ENCODE results near the gene SOCS3.

SOCS3 gene

GRCh38 chr17:78367193-78367592 lies 7.3 kb upstream of the SOCS3 start:
- Histone ChIP-seq H3K9me3 (ENCODE audit: insufficient read depth, low read depth, low read length) (no peaks in the 10 kb centered on the region), H3K27me3 (ENCODE audit: insufficient read depth, low read length, poor library complexity, severe bottlenecking) (no peaks in the 10 kb centered on the region), H3K79me2 (ENCODE audit: insufficient read depth, low read length) (no peaks in the 10 kb centered on the region), H2AFZ (ENCODE audit: low read length) (no peak overlapping the region), H3K9me2 (replicated peaks; ENCODE audit: low read depth, low read length) (no peaks in the 10 kb centered on the region), H3K4me3 (ENCODE audit: low read length, poor library complexity, severe bottlenecking) (no peak overlapping the region), H4K20me1 (ENCODE audit: insufficient read depth, low read length, poor library complexity, severe bottlenecking) (no peaks in the 10 kb centered on the region), H3K36me3 (ENCODE audit: insufficient read depth, low read length) (no peaks in the 10 kb centered on the region), H3K4me1 (ENCODE audit: insufficient read depth, low read length, poor library complexity, severe bottlenecking) (no peaks in the 10 kb centered on the region), H3K4me2 (ENCODE audit: low read depth, low read length, poor library complexity, severe bottlenecking) (no peak overlapping the region), H3K9ac (ENCODE audit: low read depth, low read length, poor library complexity, severe bottlenecking) (no peak overlapping the region), H3F3A (ENCODE audit: low read depth) (no peaks in the 10 kb centered on the region)
- TF ChIP-seq CTCF (conservative IDR thresholded peaks at IDR 0.05; ENCODE audit: low read length): no peak
- TF ChIP-seq EZH2phosphoT487 (IDR thresholded peaks at IDR 0.05; ENCODE audit: borderline replicate concordance): no peak

- Histone ChIP-seq H3K79me2 (ENCODE audit: insufficient read depth, low read length) (no peaks in the 10 kb centered on the region), H3K9me3 (ENCODE audit: insufficient read depth, low read depth, low read length) (no peaks in the 10 kb centered on the region), H3K9me2 (replicated peaks; ENCODE audit: low read depth, low read length) (no peaks in the 10 kb centered on the region), H3K4me3 (ENCODE audit: low read length, poor library complexity, severe bottlenecking) (no peak overlapping the region), H3K9ac (ENCODE audit: low read depth, low read length, poor library complexity, severe bottlenecking) (no peak overlapping the region), H4K20me1 (ENCODE audit: insufficient read depth, low read length, poor library complexity, severe bottlenecking) (no peaks in the 10 kb centered on the region), H3K27me3 (ENCODE audit: insufficient read depth, low read length, poor library complexity, severe bottlenecking) (no peaks in the 10 kb centered on the region), H3K4me2 (ENCODE audit: low read depth, low read length, poor library complexity, severe bottlenecking) (no peak overlapping the region), H3K36me3 (ENCODE audit: insufficient read depth, low read length) (no peaks in the 10 kb centered on the region), H2AFZ (ENCODE audit: low read length) (no peak overlapping the region), H3F3A (ENCODE audit: low read depth) (no peaks in the 10 kb centered on the region), H3K4me1 (ENCODE audit: insufficient read depth, low read length, poor library complexity, severe bottlenecking) (no peaks in the 10 kb centered on the region)
- TF ChIP-seq EZH2phosphoT487 (IDR thresholded peaks at IDR 0.05; ENCODE audit: borderline replicate concordance) (no peak), CTCF (conservative IDR thresholded peaks at IDR 0.05; ENCODE audit: low read length) (no peak)
Observed at GRCh38 chr17:78366109-78366848, 6.4 kb upstream of the SOCS3 start.

- Histone ChIP-seq H3K4me1 (ENCODE audit: insufficient read depth, low read length, poor library complexity, severe bottlenecking) (peaks cover under 1% of the 10 kb centered on the region), H2AFZ (ENCODE audit: low read length) (no peak overlapping the region), H3K27me3 (ENCODE audit: insufficient read depth, low read length, poor library complexity, severe bottlenecking) (no peaks in the 10 kb centered on the region), H3F3A (ENCODE audit: low read depth) (no peaks in the 10 kb centered on the region), H3K9ac (ENCODE audit: low read depth, low read length, poor library complexity, severe bottlenecking) (no peak overlapping the region), H3K36me3 (ENCODE audit: insufficient read depth, low read length) (no peaks in the 10 kb centered on the region), H4K20me1 (ENCODE audit: insufficient read depth, low read length, poor library complexity, severe bottlenecking) (no peaks in the 10 kb centered on the region), H3K9me3 (ENCODE audit: insufficient read depth, low read depth, low read length) (no peaks in the 10 kb centered on the region), H3K9me2 (replicated peaks; ENCODE audit: low read depth, low read length) (no peaks in the 10 kb centered on the region), H3K79me2 (ENCODE audit: insufficient read depth, low read length) (no peaks in the 10 kb centered on the region), H3K4me3 (ENCODE audit: low read length, poor library complexity, severe bottlenecking) (no peak overlapping the region), H3K4me2 (ENCODE audit: low read depth, low read length, poor library complexity, severe bottlenecking) (no peak overlapping the region)
- no peak for TF ChIP-seq EZH2phosphoT487 (IDR thresholded peaks at IDR 0.05; ENCODE audit: borderline replicate concordance)
- TF ChIP-seq CTCF (conservative IDR thresholded peaks at IDR 0.05; ENCODE audit: low read length): no peak
Observed at GRCh38 chr17:78365561-78366108, 5.8 kb upstream of the SOCS3 start.

Measured in Loucy (cell line).